Measurements from ENCODE around the gene KRTAP10-5. TPM values are rescaled to one million over a fixed set of nuclear protein-coding genes. Genes with fewer than 3 reads are reported as not detected.

Gene KRTAP10-5
- total RNA-seq, 1 experiment from 2014 or later = not detected

DNA sequence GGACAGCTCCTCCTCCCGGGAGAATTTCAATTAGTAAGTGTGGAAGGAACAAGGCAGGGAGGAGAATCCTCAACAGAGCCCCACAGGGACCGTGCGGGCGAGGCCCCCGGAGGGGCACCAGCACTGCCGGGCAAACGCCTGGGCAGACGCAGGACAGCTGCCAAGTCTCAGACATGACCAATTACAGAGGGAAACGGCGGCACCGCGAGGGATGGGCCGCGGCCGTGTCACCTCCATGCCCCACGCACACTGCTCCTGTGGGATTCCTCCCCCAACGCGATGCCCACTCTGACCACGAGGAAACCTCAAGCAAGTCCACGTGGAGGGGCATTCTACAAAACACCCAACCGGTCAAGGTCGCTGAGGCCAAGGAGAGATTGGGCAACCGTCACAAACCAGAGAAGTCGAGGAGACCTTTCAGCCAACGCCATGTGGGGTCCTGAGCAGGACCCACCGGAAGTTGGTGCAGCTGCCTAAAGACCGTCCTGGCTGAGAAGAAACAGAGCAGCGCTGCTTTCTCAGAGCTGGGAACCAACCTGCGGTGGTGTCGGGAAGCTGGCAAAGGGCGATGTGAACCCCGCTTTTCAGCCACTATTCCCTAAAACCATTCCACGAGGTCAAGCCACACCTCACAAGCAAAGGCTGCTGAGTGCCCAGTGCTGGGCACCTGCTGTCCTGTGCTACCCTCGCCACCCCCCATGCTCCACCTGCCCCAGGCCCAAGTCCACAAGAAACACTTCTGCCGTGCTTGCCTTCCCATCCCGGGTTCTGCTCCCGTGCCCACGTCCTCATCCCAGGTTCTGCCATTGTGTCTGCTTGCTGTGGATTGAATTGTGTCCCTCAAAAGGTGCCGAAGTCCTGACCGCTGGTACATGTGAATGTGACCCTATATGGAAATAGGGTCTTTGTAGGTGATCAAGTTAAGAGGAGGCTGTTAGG is 8.3 kb downstream of the KRTAP10-5 start:
- H3K4me2 ChIP-seq (ENCODE audit: low read length) = no peak overlapping the region
- peaks cover 0 to 4% of the 10 kb centered on the region in 2 experiments; a peak in 2 of 4 replicates for H3K9me3 ChIP-seq (ENCODE audit: control insufficient read depth in 1 of 2, insufficient read depth in 1 of 2, low read depth in 1 of 2, low read length in 2 of 2)
- ChIA-PET POLR2A (no interaction called here), RAD21 (ENCODE audit: low non-redundant PET in 1 of 2, low total read pairs in 2 of 2, uncharacterized antibody in 2 of 2, unreplicated experiment in 2 of 2) (no interaction called here), CTCF (no interaction called here)
- no peaks in the 10 kb centered on the region for H4K20me1 ChIP-seq (ENCODE audit: insufficient read depth)
- TF ChIP-seq SIN3A (IDR thresholded peaks at IDR 0.05; ENCODE audit: low read depth) (no peak), CBX3 (IDR thresholded peaks at IDR 0.05; ENCODE audit: low read depth) (no peak), YY1 (IDR thresholded peaks at IDR 0.05; ENCODE audit: extremely low read depth, insufficient replicate concordance, low read depth, low read length) (no peak), RAD21 (IDR thresholded peaks at IDR 0.05; ENCODE audit: low read depth) (no peak), FOSL1 (IDR thresholded peaks at IDR 0.05; ENCODE audit: low read depth) (no peak), SRF (IDR thresholded peaks at IDR 0.05; ENCODE audit: low read depth) (no peak), POLR2A (IDR thresholded peaks at IDR 0.05; ENCODE audit: borderline replicate concordance, extremely low read depth, insufficient read depth, insufficient read length) (no peak)
- TF ChIP-seq, protein P1, sequence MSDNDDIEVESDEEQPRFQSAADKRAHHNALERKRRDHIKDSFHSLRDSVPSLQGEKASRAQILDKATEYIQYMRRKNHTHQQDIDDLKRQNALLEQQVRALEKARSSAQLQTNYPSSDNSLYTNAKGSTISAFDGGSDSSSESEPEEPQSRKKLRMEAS (IDR thresholded peaks at IDR 0.05) = no peak
- TF ChIP-seq, protein P2, sequence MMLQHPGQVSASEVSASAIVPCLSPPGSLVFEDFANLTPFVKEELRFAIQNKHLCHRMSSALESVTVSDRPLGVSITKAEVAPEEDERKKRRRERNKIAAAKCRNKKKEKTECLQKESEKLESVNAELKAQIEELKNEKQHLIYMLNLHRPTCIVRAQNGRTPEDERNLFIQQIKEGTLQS (IDR thresholded peaks at IDR 0.05) = no peak
- H3K27ac ChIP-seq (ENCODE audit: low read depth, low read length) = no peak overlapping the region
- no peak overlapping the region for H3K9ac ChIP-seq (ENCODE audit: low read length)
- H3K9me2 ChIP-seq (ENCODE audit: insufficient read depth) = no peaks in the 10 kb centered on the region
- intact Hi-C loops (cut with micrococcal nuclease) = no loop called here
- DNase-seq (ENCODE audit: low read depth, low spot score) (no peak), ATAC-seq (no peak)
- no peaks in the 10 kb centered on the region for H3K36me3 ChIP-seq (ENCODE audit: control insufficient read depth in 1 of 2, insufficient read depth in 2 of 2, low read length in 2 of 2)
- H3K79me2 ChIP-seq (ENCODE audit: insufficient read depth, low read length) = no peaks in the 10 kb centered on the region
- peaks cover 0 to 3% of the 10 kb centered on the region in 2 experiments; a peak in 1 of 4 replicates for H3K4me1 ChIP-seq (ENCODE audit: control insufficient read depth in 1 of 2, insufficient read depth in 2 of 2, low read length in 2 of 2)
- H3K4me3 ChIP-seq (replicated peaks in 1 of 2; ENCODE audit: low read depth in 1 of 2, low read length in 2 of 2) = no peak overlapping the region
- no peak overlapping the region for H2AFZ ChIP-seq (ENCODE audit: low read depth, low read length, poor library complexity, severe bottlenecking)
- H3K27me3 ChIP-seq (ENCODE audit: insufficient read depth, low read length) = peaks cover 6% of the 10 kb centered on the region
- BruUV-seq (replicated peaks) = no TSS peak

DNA sequence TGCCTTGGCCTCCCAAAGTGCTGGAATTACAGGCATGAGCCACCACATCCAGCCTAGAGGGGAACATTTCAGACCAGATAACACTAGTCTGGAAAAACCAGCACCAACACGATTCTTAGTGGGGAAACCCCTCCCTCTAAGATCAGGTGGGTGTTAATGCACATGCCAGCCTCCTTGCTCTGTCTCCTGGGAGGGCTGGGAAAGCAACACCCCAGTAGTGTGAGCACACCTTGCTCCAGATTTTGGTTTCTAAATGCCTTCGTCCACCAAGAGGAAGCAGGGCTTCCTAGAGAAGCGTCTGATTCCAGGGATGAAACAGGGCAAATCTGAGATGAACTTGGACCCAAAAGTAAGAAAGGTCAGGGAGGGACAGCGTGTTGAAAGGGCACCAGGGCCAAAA is 9.1 kb downstream of the KRTAP10-5 start:
- Histone ChIP-seq H3K4me1 (ENCODE audit: control insufficient read depth in 1 of 2, insufficient read depth in 2 of 2, low read length in 2 of 2) (peaks cover 0 to 3% of the 10 kb centered on the region in 2 experiments; a peak in 1 of 4 replicates), H3K27me3 (ENCODE audit: insufficient read depth, low read length) (peaks cover 6% of the 10 kb centered on the region), H3K79me2 (ENCODE audit: insufficient read depth, low read length) (no peaks in the 10 kb centered on the region), H3K4me3 (replicated peaks in 1 of 2; ENCODE audit: low read depth in 1 of 2, low read length in 2 of 2) (no peak overlapping the region), H3K36me3 (ENCODE audit: control insufficient read depth in 1 of 2, insufficient read depth in 2 of 2, low read length in 2 of 2) (no peaks in the 10 kb centered on the region), H3K4me2 (ENCODE audit: low read length) (no peak overlapping the region), H3K9me3 (ENCODE audit: control insufficient read depth in 1 of 2, insufficient read depth in 1 of 2, low read depth in 1 of 2, low read length in 2 of 2) (no peaks in the 10 kb centered on the region), H4K20me1 (ENCODE audit: insufficient read depth) (no peaks in the 10 kb centered on the region), H3K9ac (ENCODE audit: low read length) (no peak overlapping the region), H2AFZ (ENCODE audit: low read depth, low read length, poor library complexity, severe bottlenecking) (no peak overlapping the region), H3K27ac (ENCODE audit: low read depth, low read length) (no peak overlapping the region), H3K9me2 (ENCODE audit: insufficient read depth) (no peaks in the 10 kb centered on the region)
- intact Hi-C loops (cut with micrococcal nuclease) = no loop called here
- ChIA-PET RAD21 (ENCODE audit: low non-redundant PET in 1 of 2, low total read pairs in 2 of 2, uncharacterized antibody in 2 of 2, unreplicated experiment in 2 of 2) (no interaction called here), POLR2A (no interaction called here), CTCF (no interaction called here)
- TF ChIP-seq SRF (IDR thresholded peaks at IDR 0.05; ENCODE audit: low read depth) (no peak), EGR1 (IDR thresholded peaks at IDR 0.05; ENCODE audit: low read depth) (no peak), ZFX (IDR thresholded peaks at IDR 0.05) (no peak), EZH2phosphoT487 (IDR thresholded peaks at IDR 0.05; ENCODE audit: borderline replicate concordance) (no peak), SP1 (IDR thresholded peaks at IDR 0.05; ENCODE audit: low read depth) (no peak), ELF1 (IDR thresholded peaks at IDR 0.05; ENCODE audit: borderline replicate concordance, low read depth) (no peak), FOSL1 (IDR thresholded peaks at IDR 0.05; ENCODE audit: low read depth) (no peak)
- TF ChIP-seq, protein P3, sequence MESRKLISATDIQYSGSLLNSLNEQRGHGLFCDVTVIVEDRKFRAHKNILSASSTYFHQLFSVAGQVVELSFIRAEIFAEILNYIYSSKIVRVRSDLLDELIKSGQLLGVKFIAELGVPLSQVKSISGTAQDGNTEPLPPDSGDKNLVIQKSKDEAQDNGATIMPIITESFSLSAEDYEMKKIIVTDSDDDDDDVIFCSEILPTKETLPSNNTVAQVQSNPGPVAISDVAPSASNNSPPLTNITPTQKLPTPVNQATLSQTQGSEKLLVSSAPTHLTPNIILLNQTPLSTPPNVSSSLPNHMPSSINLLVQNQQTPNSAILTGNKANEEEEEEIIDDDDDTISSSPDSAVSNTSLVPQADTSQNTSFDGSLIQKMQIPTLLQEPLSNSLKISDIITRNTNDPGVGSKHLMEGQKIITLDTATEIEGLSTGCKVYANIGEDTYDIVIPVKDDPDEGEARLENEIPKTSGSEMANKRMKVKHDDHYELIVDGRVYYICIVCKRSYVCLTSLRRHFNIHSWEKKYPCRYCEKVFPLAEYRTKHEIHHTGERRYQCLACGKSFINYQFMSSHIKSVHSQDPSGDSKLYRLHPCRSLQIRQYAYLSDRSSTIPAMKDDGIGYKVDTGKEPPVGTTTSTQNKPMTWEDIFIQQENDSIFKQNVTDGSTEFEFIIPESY (IDR thresholded peaks at IDR 0.05; ENCODE audit: extremely low read depth, insufficient replicate concordance, low read length) = no peak
- DNase-seq (ENCODE audit: low read depth, low spot score) (no peak), ATAC-seq (no peak)
- BruUV-seq (replicated peaks) = no TSS peak
